Parietal lobe (tissue), 1 donor: ENCODE measurements around the gene DAB1. TPM values are rescaled to one million over a fixed set of nuclear protein-coding genes. Genes with fewer than 3 reads are reported as not detected.

Source experiments
- total RNA-seq: library from RNA; depleted of rRNA; stranded (reverse); fragments of >200 nt; gene quantifications from one replicate; pipeline ENCODE4 v1.2.3, GENCODE V29; 2014

The DAB1 gene
- total RNA-seq: 93.9 TPM

GRCh38 chr1:57423656-57424211 is at the start of gene DAB1:
TSS of gene DAB1 (minus strand) at chr1:57424060. CDS start at chr1:57291030, 133,030 bp downstream.

GRCh38 chr1:56965916-56966697 is 457.8 kb downstream of the DAB1 start, which contains the start of gene C8B:
TSS of gene C8B (minus strand) at chr1:56966015. CDS start at chr1:56965948, 67 bp downstream.

